GM10266 (cell line): ENCODE measurements around the gene SASH3.

Experiments
- DNase-seq: peaks from one replicate; pipeline ENCODE4 v3.0.0; 2012; ENCODE audit errors: extremely low spot score
- CTCF ChIP-seq: IDR thresholded peaks from 2 replicates; pipeline ENCODE4 v1.5.1; 2012; ENCODE audit warnings: mild to moderate bottlenecking, low read depth; ENCODE audit not compliant: control insufficient read depth, insufficient read depth; ENCODE audit errors: missing control alignments

SASH3 gene

GRCh38 chrX:129831091-129831885, 51.5 kb downstream of the SASH3 start:
- TF ChIP-seq CTCF: no peak
- no peak for DNase-seq

DNA sequence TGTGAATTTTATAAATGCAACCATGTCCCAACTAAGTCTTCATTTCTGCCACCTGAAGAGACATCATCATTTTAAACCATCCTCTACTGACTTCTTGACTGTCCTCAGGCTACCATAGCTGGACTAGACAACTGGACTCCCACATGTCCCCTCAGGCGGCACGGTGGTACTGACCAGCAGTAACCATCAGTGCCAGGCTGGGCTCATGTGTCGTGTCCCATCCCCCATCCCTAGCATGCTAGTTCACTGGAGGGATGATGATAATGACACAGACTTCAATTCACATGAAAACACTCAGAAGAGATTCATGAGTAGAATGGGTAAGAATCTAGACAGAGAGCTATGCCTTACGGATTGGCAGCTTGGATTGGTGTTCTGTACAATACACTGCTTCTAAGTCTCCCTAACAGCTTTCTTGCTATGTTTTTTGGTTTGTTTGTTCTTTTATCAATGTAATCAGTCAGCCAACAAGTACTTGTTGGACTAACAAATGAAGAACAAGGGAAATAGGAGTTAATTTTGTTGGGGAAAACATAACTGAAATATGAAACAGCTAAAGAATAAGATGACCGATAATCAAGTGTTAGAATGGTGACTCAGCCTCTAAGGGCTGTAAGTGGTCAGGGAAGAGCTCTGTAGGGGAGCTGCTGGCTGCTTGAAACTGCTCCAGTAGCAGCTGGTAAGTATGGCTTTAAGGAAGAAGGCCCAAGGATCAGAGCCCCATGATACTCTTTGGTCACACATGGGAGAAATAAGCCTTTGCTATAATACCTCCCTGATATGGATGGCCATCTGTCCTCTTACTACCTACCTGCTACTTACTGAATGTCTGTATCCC, 53.6 kb downstream of the SASH3 start:
- no peak for TF ChIP-seq CTCF
- no peak for DNase-seq

DNA sequence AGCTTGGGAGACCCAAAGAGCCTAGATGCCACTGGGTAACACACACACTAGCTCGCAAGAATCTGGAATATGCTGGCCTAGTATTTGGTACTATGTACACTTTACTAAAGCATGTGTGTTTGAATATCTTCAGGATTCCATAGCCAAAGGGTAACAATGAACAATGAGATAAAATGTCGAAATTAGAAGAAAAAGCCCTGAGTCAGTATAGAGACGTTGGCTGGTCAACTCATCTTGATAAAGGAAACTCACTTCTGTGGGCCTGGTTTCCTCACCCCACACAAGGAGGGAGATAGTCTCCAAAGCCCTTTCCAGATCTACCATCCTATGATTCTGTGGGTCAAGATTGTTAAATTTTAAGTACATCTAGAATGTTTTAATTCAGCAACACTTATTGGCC, 57.1 kb downstream of the SASH3 start:
- no peak for DNase-seq
- no peak for TF ChIP-seq CTCF

GRCh38 chrX:129840344-129840743, 60.6 kb downstream of the SASH3 start:
- no peak for TF ChIP-seq CTCF
- DNase-seq: no peak

- no peak for DNase-seq
- TF ChIP-seq CTCF: no peak
Observed at GRCh38 chrX:129842510-129843208, 62.9 kb downstream of the SASH3 start.

DNA sequence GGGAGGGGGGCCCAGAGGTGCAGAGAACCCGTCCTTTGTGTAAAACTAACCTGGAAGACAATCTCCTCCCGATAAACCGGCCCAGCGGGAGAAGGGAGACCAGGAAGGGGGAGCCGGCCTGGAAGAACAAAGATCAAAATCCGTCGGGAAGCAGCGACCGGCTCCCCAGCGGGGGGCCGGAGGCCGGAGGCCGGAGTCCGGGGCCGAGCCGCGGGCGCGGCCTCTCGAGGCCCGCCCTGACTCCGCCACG, 63.4 kb downstream of the SASH3 start:
- no peak for TF ChIP-seq CTCF
- no peak for DNase-seq
